ENCODE results near the gene HSF4.
A peak's percentile ranks its signal among the peaks of the same experiment; 100 is the strongest.

Gene HSF4

DNA sequence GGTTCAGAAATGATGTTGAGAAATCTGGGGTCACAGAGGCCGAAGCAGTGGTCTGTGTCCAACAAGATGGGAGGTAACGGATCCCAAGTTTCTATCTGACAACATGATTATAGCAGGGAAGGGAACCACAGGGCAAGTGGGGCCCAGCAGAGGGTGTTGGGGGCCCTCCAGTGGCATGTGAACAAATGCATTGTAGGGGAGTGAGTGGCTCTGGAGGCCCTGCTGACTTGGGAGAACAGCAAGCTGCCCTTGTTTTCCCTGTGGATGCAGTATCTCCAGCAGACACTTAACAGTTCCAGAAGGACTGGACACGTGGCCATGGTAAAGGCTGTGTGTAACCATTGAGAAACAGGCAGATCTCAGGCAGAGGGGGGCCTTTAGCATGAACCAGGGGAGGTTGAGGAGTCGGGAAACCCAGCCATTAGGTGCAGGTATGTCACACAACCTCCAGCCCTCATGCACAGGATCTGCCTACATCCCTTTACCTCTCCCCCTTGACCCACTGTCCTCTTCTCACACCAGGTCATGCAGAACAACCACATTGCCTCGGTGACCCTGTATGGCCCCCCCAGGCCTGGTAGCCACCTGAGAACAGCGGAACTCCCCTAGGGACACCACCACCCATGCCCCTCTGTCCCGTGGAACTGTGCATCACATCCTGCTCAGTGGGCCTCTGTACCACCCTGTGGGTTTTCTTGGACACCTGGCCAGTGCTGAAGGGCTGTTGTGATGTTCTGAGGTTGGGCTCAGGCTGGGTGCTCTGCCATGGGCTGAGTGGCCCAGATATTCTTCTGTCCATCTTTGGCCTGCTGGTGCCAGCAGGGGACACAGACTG, 17.8 kb upstream of the HSF4 start:
- Mint-ChIP-seq H3K4me3 (no peak overlapping the region), H3K36me3 (ENCODE audit: low read depth) (peaks cover 28% of the 10 kb centered on the region), H3K27ac (no peak overlapping the region), H3K27me3 (ENCODE audit: low read depth) (no peaks in the 10 kb centered on the region), H3K9me3 (no peaks in the 10 kb centered on the region), H3K4me1 (ENCODE audit: low read depth) (peaks cover 9% of the 10 kb centered on the region)

DNA sequence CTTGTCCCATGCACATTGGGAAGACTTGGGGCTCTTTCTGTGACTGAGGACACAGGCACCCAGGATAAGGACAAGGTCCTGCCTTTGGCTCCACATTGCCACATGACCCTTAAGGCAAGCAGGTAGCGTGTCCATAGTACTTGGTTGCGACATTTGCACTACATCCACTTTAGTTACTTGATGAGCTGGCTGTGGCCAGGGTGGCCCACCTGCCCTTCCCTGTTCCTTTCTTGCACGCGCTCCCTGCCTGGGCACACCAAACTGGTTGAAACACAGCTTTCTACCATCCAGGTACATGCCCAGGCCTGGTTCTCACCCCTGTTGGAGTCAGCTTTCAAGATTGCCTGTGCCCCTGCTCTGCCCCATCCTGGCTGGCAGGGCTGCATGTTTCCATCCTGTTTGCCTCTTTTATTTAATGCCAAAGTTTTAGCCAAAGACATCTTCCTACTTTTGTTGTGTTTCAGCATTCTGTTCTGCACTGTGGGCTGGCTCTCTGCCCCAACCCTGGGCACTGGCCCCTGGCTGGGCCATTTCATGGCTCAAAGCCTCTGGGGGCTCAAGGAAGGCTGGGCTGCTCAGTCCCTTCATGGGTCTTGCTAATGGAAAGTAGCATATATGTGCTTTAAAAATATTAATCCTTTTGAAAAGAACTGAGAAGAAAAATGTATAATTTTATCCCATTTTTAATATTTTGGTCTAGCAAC, 17.0 kb upstream of the HSF4 start:
- H3K36me3 Mint-ChIP-seq (ENCODE audit: low read depth) = peaks cover 27% of the 10 kb centered on the region
- no peak overlapping the region for H3K27ac Mint-ChIP-seq
- H3K4me3 Mint-ChIP-seq = no peak overlapping the region
- no peaks in the 10 kb centered on the region for H3K9me3 Mint-ChIP-seq
- peaks cover 13% of the 10 kb centered on the region for H3K4me1 Mint-ChIP-seq (ENCODE audit: low read depth)
- no peaks in the 10 kb centered on the region for H3K27me3 Mint-ChIP-seq (ENCODE audit: low read depth)

DNA sequence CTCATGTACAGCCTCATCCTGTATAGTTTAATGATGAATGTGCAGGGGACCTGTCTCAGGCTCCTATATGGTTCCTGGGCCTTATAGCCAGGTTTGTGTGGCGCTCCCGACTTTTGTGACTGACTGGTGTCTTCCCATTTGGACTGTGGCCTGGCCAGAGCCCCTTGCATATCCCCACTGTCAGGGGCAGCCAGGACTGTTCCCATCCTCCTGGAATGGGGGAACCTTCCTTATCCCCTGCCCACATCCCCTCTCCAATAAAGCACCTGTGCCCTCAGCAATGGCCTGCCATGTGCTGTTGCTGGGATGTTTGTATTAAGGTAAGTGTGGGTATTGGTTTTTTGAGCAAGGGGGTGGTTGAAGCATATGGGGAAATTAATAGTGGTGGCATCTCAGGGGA, 16.3 kb upstream of the HSF4 start:
- peak overlapping the region; percentile 46 for H3K4me3 Mint-ChIP-seq

DNA sequence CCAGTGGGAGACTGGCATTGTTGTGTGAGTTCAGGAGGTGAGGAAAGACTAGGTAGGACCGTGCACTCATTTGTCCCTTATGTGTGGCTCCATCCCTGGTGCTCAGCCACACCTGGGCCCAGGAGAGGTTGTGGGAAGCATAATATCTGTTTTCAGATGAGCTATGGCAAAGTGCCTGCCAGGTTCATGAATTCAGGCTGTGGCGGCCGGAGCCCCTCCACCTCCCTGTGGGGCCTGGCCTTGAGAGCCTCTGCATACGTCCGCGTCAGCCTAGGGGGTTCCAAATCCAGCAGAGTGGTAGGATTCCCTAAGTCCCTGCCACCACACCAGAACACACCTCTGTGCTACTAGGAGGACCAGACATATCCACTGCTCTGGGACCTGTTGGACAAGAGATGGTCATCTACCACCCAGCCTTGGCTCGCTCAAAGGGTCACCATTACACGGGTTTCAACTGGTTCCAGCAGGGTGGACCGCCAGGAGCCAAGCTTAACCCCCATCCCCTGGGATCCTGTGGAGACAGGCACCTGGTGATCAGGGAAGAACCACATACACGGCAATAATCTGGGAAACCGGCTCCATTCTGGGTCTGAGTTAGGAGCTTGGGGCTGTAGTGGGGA, 15.8 kb upstream of the HSF4 start:
- Mint-ChIP-seq H3K4me1 (ENCODE audit: low read depth) (peaks cover 22% of the 10 kb centered on the region), H3K9me3 (no peaks in the 10 kb centered on the region), H3K27me3 (ENCODE audit: low read depth) (no peaks in the 10 kb centered on the region), H3K27ac (no peak overlapping the region), H3K4me3 (peak overlapping the region; percentile 46), H3K36me3 (ENCODE audit: low read depth) (peaks cover 29% of the 10 kb centered on the region)

More for the DNA sequence above, 16.3 kb upstream of the HSF4 start:
- Mint-ChIP-seq H3K9me3 (no peaks in the 10 kb centered on the region), H3K4me1 (ENCODE audit: low read depth) (peaks cover 19% of the 10 kb centered on the region), H3K27ac (no peak overlapping the region), H3K27me3 (ENCODE audit: low read depth) (no peaks in the 10 kb centered on the region), H3K36me3 (ENCODE audit: low read depth) (peaks cover 30% of the 10 kb centered on the region)

DNA sequence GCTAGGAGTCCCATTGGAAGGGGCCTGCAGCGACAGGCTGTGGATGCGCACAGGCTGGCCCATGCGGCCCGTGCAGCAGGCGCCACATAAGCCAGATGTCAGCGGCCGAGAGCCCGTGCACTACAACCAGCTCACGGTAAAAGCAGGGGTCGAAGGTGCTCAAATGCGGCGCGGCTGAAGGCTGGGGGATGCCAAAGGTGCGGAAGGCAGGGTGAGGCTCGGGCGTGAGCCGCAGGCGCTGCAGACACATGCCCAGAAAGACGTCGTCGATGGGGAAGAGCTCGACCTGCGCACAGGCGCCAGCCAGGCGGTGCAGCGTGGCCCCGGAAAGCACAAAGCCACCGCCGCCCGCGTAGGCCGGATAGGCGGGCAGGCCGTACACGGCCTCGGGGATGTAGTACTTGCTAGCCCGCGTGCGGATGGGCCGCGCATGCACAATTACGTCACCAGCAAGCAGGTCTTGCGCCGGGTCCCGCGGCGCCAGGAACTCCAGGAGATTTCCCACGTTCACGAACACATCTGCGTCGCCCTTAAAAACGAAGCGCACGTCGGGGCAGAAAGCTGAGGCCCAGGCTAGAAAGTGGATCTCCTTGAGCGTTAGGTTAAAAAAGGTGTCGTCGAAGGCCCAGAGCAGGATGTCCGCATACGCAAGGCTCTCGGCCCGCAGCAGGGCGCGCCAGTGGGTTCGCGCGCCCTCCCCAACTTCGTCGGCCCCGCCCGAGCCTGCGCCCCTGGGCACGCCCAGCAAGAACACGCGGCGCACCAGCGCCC, 15.1 kb upstream of the HSF4 start:
- Mint-ChIP-seq H3K4me1 (ENCODE audit: low read depth) (peaks cover 27% of the 10 kb centered on the region), H3K9me3 (no peaks in the 10 kb centered on the region), H3K4me3 (peak overlapping the region; percentile 46), H3K27ac (no peak overlapping the region), H3K27me3 (ENCODE audit: low read depth) (no peaks in the 10 kb centered on the region), H3K36me3 (ENCODE audit: low read depth) (peaks cover 32% of the 10 kb centered on the region)

DNA sequence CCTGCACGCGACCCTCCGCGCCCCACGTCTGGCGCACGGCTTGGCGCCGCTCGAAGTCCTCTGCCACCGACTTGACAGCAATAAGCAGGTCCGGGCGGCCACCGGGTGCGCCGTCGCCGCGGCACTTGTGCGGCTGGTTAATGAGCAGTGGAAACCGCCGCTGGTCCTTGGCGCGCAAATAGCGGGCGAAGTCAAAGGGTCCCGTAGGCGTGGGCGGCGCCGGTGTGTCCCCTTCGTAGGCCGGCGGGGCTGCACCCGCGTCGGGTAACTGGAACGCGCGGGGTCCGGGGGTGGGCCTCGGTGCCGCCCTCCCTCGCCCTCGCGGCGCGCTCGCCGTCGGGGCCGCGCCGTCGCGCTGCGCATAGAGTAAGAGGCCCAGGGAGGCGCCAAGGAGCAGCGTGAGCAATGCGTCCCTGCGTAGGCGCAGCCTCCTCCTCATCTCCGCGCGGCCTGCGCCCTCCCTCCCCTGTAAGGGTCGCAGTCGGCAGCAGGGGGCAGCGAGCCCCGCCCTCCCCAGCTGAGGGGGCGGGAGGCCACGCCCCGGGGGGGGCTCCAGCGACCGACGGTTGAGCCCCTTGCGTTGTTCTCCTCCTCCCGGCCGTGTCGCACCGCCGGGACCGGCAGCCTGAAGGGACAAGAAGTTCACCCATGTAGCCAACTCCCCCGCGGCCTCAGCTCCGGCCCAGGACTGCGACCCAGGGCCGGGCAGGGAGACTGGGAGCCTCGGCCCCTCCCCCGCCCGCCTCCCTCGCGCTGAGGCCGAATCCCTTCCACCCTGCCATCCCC, 14.3 kb upstream of the HSF4 start:
- peaks cover 31% of the 10 kb centered on the region for H3K36me3 Mint-ChIP-seq (ENCODE audit: low read depth)
- H3K9me3 Mint-ChIP-seq = no peaks in the 10 kb centered on the region
- H3K4me1 Mint-ChIP-seq (ENCODE audit: low read depth) = peaks cover 27% of the 10 kb centered on the region
- H3K4me3 Mint-ChIP-seq = no peak overlapping the region
- no peaks in the 10 kb centered on the region for H3K27me3 Mint-ChIP-seq (ENCODE audit: low read depth)
- no peak overlapping the region for H3K27ac Mint-ChIP-seq

DNA sequence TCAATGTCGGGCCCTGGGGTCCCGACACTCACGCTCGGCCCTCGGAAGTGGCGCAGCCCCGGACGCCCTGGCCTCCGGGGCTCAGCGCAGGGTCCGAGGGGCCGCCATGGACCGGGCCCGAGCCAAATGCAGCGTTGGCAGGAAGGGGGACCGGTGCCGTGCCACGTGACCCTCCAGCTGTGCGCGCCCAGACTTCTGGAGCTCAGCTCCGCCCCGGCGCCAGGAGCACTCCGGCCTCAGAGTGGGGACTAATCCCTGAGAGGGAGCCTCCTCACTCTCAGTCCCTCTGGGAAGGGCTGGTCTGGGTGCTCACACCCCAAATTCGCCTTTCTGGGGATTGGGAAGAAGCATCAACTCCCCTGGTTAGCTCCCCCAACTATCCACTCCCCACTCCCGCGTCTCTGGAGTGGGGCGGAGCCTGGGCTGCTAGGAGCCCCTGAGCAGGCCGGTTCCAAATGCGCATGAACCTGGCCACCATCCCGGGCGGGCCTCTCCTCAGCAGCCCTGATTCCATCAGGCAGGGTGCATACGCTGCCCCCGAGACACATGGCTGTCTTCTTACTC, 13.6 kb upstream of the HSF4 start, which contains the start of gene B3GNT9:
Gene B3GNT9, minus strand, starts transcription at position 166 of the 564 bp plus-strand sequence. CDS start 513 bp downstream, outside the sequence.
- H3K9me3 Mint-ChIP-seq = no peaks in the 10 kb centered on the region
- H3K4me1 Mint-ChIP-seq (ENCODE audit: low read depth) = peaks cover 29% of the 10 kb centered on the region
- H3K36me3 Mint-ChIP-seq (ENCODE audit: low read depth) = peaks cover 34% of the 10 kb centered on the region
- H3K27me3 Mint-ChIP-seq (ENCODE audit: low read depth) = no peaks in the 10 kb centered on the region
- peak within 1 kb of the TSS; percentile 50 for H3K27ac Mint-ChIP-seq
- H3K4me3 Mint-ChIP-seq = peak within 1 kb of the TSS; percentile 79

DNA sequence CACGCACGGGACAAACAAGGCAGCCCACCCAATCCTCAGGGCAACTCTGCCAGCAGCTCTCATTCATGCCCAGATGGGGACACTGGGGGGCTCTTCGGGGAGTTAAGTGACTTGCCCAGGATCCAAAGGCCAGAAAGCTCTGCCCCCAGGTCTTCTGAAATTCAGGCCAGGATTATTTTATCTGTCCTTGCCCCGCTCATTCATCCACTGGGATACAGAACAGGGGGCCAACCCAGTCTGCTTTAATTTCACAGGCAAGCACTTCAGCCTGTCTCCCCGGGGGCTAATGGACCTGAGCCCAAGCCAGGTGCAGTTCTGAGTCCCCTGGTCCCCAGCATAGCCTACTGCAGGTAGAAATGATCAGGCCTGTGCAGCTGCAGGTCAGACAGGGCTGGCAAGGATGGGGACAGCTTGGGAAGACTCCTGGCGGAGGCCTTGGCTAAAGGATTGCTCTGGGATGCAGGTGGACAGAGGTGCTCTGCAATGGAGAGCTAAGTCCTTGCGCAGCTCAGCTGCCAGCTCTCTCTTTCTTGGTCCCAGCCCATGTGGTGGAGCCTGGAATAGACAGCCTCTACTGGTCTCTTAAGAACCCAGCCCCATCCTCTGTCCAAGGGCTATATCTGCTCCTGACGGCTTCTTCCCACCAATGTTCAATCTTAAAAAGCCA, 13.0 kb upstream of the HSF4 start:
- peak overlapping the region; percentile 50 for H3K27ac Mint-ChIP-seq
- H3K27me3 Mint-ChIP-seq (ENCODE audit: low read depth) = no peaks in the 10 kb centered on the region
- peaks cover 34% of the 10 kb centered on the region for H3K36me3 Mint-ChIP-seq (ENCODE audit: low read depth)
- H3K4me1 Mint-ChIP-seq (ENCODE audit: low read depth) = peaks cover 36% of the 10 kb centered on the region
- H3K9me3 Mint-ChIP-seq = no peaks in the 10 kb centered on the region
- peak overlapping the region; percentile 79 for H3K4me3 Mint-ChIP-seq

DNA sequence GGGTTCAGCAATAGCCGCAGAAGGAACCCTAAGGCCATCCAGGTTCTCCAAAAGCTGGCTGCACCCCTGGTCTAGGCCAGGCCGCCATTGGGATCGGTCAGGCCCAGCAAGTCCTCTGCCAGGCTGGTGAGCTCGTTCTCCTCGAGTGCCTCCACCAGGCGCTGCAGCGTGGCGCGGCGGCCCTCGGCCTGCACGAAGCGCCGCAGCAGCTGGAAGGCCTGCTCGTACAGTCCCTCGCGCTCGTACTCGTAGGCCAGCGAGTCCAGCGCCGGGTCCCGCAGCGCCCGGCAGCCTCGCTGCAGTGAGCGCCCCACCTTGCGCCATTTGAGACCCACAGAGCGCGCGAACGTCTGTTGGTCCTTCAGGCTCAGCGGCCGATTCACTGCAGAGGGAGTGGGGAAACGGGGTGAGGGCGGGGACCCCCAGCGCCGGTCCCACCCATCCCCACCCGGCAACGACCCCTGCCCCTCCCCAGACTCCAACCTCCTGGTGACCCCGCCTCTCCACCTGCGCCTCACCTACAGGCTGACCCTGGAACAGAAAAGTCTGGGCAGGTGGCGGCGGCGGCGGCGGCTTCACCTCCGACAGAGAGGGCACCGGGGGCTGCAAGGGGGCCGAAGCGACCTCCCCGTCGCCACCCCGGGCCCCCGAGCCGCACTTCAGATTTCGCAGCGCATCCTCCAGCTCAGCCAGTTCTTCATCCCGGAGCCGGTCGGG, 9.8 kb upstream of the HSF4 start:
- Mint-ChIP-seq H3K27ac (no peak overlapping the region), H3K9me3 (no peaks in the 10 kb centered on the region), H3K27me3 (ENCODE audit: low read depth) (no peaks in the 10 kb centered on the region), H3K4me3 (peak overlapping the region; percentile 78), H3K4me1 (ENCODE audit: low read depth) (peaks cover 55% of the 10 kb centered on the region), H3K36me3 (ENCODE audit: low read depth) (peaks cover 39% of the 10 kb centered on the region)

DNA sequence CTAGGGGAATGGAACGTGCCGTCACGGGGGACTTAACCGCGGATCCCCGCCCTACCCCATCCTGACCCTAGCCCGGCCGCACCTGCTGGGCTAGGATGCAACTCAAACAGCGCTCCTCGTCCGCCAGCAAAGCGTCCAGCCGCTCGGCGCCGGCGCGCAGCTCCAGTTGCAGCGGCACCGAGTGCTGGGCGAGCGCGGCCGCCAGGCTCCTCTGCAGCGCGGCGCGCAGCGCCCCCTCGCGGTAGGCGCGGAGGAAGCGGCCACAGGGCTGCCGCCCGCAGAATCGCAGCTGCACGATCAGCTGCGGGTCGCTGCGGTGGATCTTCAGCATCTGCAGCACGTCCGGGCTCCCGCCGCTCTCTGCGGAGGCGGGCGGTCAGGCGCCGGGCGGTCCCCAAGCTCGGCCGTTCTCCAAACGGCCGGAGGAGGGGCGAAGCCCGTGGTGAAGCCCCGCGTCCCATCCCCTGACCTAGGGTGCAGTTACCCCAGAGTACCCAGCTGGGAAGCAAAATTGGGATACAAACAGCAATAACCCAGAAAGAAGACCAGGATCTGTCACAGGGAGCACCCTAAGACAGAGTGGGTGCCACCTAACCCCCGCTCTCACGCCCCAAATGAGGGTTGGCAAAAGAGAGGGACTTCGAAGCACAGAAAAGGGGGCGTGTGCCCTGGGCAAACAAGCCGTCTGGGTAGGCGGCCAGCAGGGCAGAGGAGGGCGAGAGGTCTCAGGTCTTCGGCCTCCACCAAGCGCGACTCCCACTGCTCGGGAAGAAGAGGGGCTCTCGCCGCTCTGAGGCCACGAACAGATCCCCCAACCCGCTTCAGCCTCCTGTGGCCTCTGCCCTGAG, 9.0 kb upstream of the HSF4 start:
- H3K9me3 Mint-ChIP-seq = no peaks in the 10 kb centered on the region

DNA sequence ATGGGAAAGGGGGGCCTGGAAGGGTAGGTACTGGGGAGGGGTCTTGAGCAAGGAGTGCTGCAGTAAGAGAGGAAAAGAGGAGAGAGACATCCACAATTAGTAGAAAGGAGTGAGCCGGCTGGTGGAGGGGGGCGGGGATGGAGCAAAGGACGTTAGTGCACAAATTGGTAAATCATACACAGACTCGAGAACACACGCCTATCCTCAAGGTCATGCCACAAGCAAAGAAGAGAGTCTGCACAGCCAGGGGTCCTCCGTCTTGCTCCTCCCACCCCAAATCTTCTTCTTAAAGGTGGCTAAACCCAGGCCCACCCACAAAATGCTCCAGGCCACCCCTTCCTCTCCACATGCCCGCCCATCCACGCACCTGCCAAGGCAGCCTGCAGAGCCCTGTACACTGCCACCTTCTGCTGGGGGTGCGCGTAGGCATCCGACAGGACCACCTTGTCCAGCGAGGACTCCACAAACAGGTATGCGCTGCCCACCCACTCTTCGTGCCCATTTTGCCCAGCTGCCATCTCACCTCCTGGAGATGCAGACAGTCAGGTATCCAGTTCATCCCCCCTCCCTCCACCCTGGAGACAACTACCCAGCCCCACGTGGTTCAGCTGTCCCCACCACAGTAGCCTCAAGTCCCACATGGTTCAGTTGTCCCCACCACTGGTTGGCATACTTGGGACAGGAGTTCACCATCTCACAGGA, 8.3 kb upstream of the HSF4 start:
- Mint-ChIP-seq H3K36me3 (ENCODE audit: low read depth) (peaks cover 42% of the 10 kb centered on the region), H3K4me1 (ENCODE audit: low read depth) (peaks cover 56% of the 10 kb centered on the region), H3K4me3 (peak overlapping the region; percentile 59), H3K27me3 (ENCODE audit: low read depth) (no peaks in the 10 kb centered on the region), H3K27ac (peak overlapping the region; percentile 99), H3K9me3 (no peaks in the 10 kb centered on the region)

More for the DNA sequence above, 9.0 kb upstream of the HSF4 start:
- Mint-ChIP-seq H3K36me3 (ENCODE audit: low read depth) (peaks cover 39% of the 10 kb centered on the region), H3K4me3 (peak overlapping the region; percentile 78), H3K27me3 (ENCODE audit: low read depth) (no peaks in the 10 kb centered on the region), H3K27ac (peak overlapping the region; percentile 99), H3K4me1 (ENCODE audit: low read depth) (peaks cover 55% of the 10 kb centered on the region)
